Vagina (tissue), 2 donors: ENCODE results near the gene EBNA1BP2. TPM values are rescaled to one million over a fixed set of nuclear protein-coding genes. Genes with fewer than 3 reads are reported as not detected.

Experiments used
- DNase-seq, 2 donors: peaks; one replicate each; pipeline ENCODE4 v3.0.0-alpha.2; 2017; ENCODE audit errors: extremely low spot score in 2 of 2
- H3K27ac ChIP-seq: fragments of 200-600 bp; sonication (generic); one replicate; pipeline ENCODE4 v1.5.1; 2019
- H3K27me3 ChIP-seq: fragments of 200-600 bp; sonication (generic); one replicate; pipeline ENCODE4 v1.5.1; 2019
- H3K36me3 ChIP-seq, 2 donors: fragments of 200-600 bp; sonication (generic); one replicate each; pipeline ENCODE4 v1.5.1; 2017 to 2019
- H3K4me1 ChIP-seq: fragments of 200-600 bp; sonication (generic); one replicate; pipeline ENCODE4 v1.5.1; 2019
- H3K4me3 ChIP-seq, 2 donors: fragments of 200-600 bp; sonication (generic); 1 replicate in 1 of 2; 2 replicates in 1 of 2; pipeline ENCODE4 v1.5.1; 2016 to 2019
- H3K9me3 ChIP-seq: fragments of 200-600 bp; sonication (generic); one replicate; pipeline ENCODE4 v1.5.1; 2019
- CTCF ChIP-seq, 3 experiments: fragments of 450-650 bp in 2 of 3; fragments of 200-600 bp in 1 of 3; sonication (generic) in 1 of 3; IDR thresholded peaks; one replicate each; pipeline ENCODE4 v1.5.1; 2017 to 2019; ENCODE audit warnings: antibody characterized with exemption in 3 of 3, mild to moderate bottlenecking in 2 of 3, moderate library complexity in 2 of 3
- POLR2A ChIP-seq, 2 donors: fragments of 450-650 bp; IDR thresholded peaks; one replicate each; pipeline ENCODE4 v1.6.1; 2017; ENCODE audit warnings: antibody characterized with exemption in 2 of 2, mild to moderate bottlenecking in 2 of 2, moderate library complexity in 2 of 2
- POLR2AphosphoS5 ChIP-seq, 2 donors: sonication (generic); formaldehyde crosslinking; IDR thresholded peaks; one replicate each; pipeline ENCODE4 v1.9.0; 2017; ENCODE audit warnings: antibody characterized with exemption in 2 of 2, mild to moderate bottlenecking in 2 of 2, low read depth in 1 of 2; ENCODE audit not compliant: insufficient read depth in 1 of 2
- intact Hi-C: fragments of 100-400 bp; cut with DNase I; formaldehyde crosslinking; loops from one replicate; pipeline ENCODE4 v1.15.1; 2023
- total RNA-seq: library from RNA; depleted of rRNA; stranded (reverse); fragments of >200 nt; gene quantifications from one replicate; pipeline ENCODE4 v1.2.3, GENCODE V29; 2016

The EBNA1BP2 gene
- total RNA-seq, 1 donor from 2014 or later: 43.5 TPM

GRCh38 chr1:43204394-43204793 lies 32.3 kb upstream of the EBNA1BP2 start:
- TF ChIP-seq CTCF (IDR thresholded peaks at IDR 0.05) (no peak), POLR2A (IDR thresholded peaks at IDR 0.05) (no peak), POLR2AphosphoS5 (IDR thresholded peaks at IDR 0.05; ENCODE audit: insufficient read depth in 1 of 2, low read depth in 1 of 2) (no peak)
- H3K27ac ChIP-seq: no peak overlapping the region
- no peaks in the 10 kb centered on the region for H3K27me3 ChIP-seq
- no peak overlapping the region for H3K4me3 ChIP-seq
- no peak for DNase-seq
- H3K36me3 ChIP-seq: no peaks in the 10 kb centered on the region
- intact Hi-C loops: no loop called here
- peaks cover 14% of the 10 kb centered on the region for H3K4me1 ChIP-seq
- H3K9me3 ChIP-seq: no peaks in the 10 kb centered on the region

- Histone ChIP-seq H3K9me3 (no peaks in the 10 kb centered on the region), H3K36me3 (no peaks in the 10 kb centered on the region), H3K27ac (no peak overlapping the region), H3K4me3 (no peak overlapping the region), H3K27me3 (no peaks in the 10 kb centered on the region), H3K4me1 (peaks cover 14% of the 10 kb centered on the region)
- intact Hi-C loops: no loop called here
- no peak for DNase-seq
- no peak for TF ChIP-seq CTCF (IDR thresholded peaks at IDR 0.05)
- no peak for TF ChIP-seq POLR2A (IDR thresholded peaks at IDR 0.05)
- no peak for TF ChIP-seq POLR2AphosphoS5 (IDR thresholded peaks at IDR 0.05; ENCODE audit: insufficient read depth in 1 of 2, low read depth in 1 of 2)
These were observed 31.8 kb upstream of the EBNA1BP2 start for GRCh38 chr1:43203859-43204258.

GRCh38 chr1:43199093-43199726 lies 27.1 kb upstream of the EBNA1BP2 start:
- Histone ChIP-seq H3K27me3 (no peaks in the 10 kb centered on the region), H3K9me3 (no peaks in the 10 kb centered on the region), H3K4me1 (no peaks in the 10 kb centered on the region), H3K36me3 (no peaks in the 10 kb centered on the region), H3K4me3 (no peak overlapping the region), H3K27ac (no peak overlapping the region)
- TF ChIP-seq POLR2AphosphoS5 (IDR thresholded peaks at IDR 0.05; ENCODE audit: insufficient read depth in 1 of 2, low read depth in 1 of 2): no peak
- intact Hi-C loops: no loop called here
- no peak for DNase-seq

GRCh38 chr1:43197343-43198127 lies 25.4 kb upstream of the EBNA1BP2 start:
- intact Hi-C loops: no loop called here
- Histone ChIP-seq H3K4me1 (no peaks in the 10 kb centered on the region), H3K9me3 (no peaks in the 10 kb centered on the region), H3K4me3 (no peak overlapping the region), H3K27ac (no peak overlapping the region), H3K36me3 (no peaks in the 10 kb centered on the region), H3K27me3 (no peaks in the 10 kb centered on the region)
- TF ChIP-seq POLR2AphosphoS5 (IDR thresholded peaks at IDR 0.05; ENCODE audit: insufficient read depth in 1 of 2, low read depth in 1 of 2) (no peak), POLR2A (IDR thresholded peaks at IDR 0.05) (no peak), CTCF (IDR thresholded peaks at IDR 0.05) (no peak)
- DNase-seq: no peak

- intact Hi-C loops: no loop called here
- H3K4me1 ChIP-seq: no peaks in the 10 kb centered on the region
- H3K36me3 ChIP-seq: no peaks in the 10 kb centered on the region
- no peaks in the 10 kb centered on the region for H3K9me3 ChIP-seq
- TF ChIP-seq CTCF (IDR thresholded peaks at IDR 0.05) (no peak), POLR2AphosphoS5 (IDR thresholded peaks at IDR 0.05; ENCODE audit: insufficient read depth in 1 of 2, low read depth in 1 of 2) (no peak), POLR2A (IDR thresholded peaks at IDR 0.05) (no peak)
- DNase-seq: no peak
- no peak overlapping the region for H3K4me3 ChIP-seq
- no peak overlapping the region for H3K27ac ChIP-seq
- H3K27me3 ChIP-seq: no peaks in the 10 kb centered on the region
These were observed 22.4 kb upstream of the EBNA1BP2 start for GRCh38 chr1:43194509-43194908.
